Hepatic stellate cell (primary cell): ENCODE measurements around the gene STN1.

Experiments used
- DNase-seq: peaks from one replicate; pipeline ENCODE4 v3.0.0; 2011; ENCODE audit warnings: low spot score

The STN1 gene, protein sequence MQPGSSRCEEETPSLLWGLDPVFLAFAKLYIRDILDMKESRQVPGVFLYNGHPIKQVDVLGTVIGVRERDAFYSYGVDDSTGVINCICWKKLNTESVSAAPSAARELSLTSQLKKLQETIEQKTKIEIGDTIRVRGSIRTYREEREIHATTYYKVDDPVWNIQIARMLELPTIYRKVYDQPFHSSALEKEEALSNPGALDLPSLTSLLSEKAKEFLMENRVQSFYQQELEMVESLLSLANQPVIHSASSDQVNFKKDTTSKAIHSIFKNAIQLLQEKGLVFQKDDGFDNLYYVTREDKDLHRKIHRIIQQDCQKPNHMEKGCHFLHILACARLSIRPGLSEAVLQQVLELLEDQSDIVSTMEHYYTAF

GRCh38 chr10:103918053-103918846 lies at the start of gene STN1:
Gene STN1, minus strand, starts transcription at chr10:103918184. Its CDS starts 590 bp downstream, at chr10:103917594.
- peak; percentile 91 for DNase-seq

DNA sequence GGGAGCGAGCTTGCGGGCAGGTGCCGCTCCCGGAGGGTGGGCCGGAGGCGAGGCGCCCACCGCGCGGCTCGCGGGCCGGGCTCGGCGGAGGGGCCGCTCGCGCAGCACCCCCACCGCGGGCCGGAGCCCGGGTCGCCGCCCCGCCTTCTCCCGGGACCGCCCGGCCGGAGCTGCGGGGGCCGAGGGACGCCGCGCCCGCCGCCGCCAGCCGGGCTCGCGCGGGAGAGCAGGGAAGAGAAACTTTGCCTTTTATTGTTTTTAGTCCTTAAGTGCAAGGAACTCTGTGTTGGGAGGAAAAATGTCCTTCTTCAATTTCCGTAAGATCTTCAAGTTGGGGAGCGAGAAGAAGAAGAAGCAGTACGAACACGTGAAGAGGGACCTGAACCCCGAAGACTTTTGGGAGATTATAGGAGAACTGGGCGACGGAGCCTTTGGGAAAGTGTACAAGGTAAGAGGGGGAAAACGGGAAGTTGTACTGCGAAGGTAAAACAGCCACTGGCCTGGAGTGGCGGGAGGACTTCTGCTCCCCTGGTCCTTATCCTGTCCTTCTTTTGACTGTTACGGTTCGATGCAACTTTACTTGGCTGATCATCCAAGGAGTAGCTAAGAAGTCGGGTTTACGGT lies 49.6 kb upstream of the STN1 start:
- DNase-seq: peak; percentile 53

GRCh38 chr10:103966671-103967447 lies 48.9 kb upstream of the STN1 start, which contains the start of gene SLK:
Gene SLK, plus strand, starts transcription at chr10:103967140. Its CDS starts 606 bp downstream, at chr10:103967746.
- peak; percentile 93 for DNase-seq

DNA sequence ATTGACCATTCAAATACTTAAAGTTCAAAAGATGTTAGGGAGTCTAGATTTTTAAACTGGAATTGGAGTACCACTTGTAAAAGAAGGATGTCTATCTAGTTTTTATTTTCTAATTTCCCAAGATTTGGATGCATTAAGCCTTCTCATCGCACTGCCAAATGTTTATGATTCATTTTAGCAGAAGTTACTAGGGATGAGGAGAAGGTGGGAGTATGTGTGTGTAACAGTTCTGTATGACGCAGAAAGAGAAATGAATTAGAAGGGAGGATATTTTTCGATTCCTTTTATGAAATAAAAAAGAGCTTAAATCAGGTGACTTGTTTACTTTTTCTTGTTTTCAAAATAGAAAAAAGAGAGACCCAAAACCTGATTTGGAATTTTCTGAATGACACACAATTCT lies 42.1 kb upstream of the STN1 start:
- no peak for DNase-seq

DNA sequence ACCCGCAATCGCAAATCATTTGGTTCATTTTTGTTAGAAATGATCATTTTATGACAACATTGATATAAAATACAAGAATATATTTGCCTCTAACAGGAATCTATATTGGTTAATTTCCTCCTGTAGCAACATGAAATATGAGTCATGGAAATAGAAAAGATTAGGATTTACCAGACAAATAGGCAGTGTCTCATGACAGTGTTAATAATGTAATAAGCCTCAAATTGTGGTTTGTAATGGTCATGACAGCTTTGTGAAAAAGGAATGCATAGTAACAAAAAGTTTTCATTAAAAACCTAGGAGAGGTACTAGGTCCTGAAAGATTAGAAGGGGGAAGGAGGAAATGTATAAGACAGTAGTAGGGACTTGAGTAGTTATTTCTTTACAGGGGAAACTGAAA lies 41.0 kb upstream of the STN1 start:
- no peak for DNase-seq

DNA sequence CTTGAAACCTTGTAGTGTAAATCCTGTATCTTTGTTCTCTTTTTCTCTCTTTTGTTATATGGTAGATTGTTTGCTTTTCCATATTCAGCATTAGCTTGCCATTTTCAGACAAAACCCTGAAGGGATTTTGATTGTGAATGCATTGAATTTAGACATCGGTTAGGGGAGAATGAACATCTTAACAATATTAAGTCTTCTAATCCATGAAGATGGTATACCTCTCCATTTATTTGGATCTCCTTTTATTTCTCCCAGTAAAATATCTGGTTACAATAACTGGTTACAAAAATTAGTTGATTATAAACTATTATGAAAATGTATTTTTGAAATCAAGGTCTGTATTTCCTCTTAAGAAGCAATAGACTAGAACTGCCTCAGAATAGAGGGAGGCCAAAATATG lies 36.6 kb upstream of the STN1 start:
- DNase-seq: no peak

GRCh38 chr10:103951942-103952341 lies 34.0 kb upstream of the STN1 start:
- DNase-seq: no peak

GRCh38 chr10:103951183-103951582 lies 33.2 kb upstream of the STN1 start:
- DNase-seq: no peak

DNA sequence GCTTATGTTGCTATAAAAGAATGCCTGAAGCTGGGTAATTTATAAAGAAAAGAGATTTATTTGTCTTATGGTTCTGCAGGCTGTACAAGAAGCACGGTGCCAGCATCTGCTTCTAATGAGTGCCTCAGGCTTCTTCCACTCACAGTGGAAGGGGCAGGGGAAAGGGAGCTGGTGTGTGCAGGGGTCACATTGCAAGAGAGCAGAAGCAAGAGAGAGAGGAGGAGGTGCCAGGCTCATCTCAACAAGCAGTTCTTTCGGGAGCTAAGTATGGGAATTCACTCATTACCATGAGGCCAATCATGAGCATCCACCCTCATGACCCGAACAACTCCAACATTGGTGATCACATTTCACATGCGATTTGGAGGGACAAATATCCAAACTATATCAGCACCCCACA lies 31.7 kb upstream of the STN1 start:
- DNase-seq: no peak

DNA sequence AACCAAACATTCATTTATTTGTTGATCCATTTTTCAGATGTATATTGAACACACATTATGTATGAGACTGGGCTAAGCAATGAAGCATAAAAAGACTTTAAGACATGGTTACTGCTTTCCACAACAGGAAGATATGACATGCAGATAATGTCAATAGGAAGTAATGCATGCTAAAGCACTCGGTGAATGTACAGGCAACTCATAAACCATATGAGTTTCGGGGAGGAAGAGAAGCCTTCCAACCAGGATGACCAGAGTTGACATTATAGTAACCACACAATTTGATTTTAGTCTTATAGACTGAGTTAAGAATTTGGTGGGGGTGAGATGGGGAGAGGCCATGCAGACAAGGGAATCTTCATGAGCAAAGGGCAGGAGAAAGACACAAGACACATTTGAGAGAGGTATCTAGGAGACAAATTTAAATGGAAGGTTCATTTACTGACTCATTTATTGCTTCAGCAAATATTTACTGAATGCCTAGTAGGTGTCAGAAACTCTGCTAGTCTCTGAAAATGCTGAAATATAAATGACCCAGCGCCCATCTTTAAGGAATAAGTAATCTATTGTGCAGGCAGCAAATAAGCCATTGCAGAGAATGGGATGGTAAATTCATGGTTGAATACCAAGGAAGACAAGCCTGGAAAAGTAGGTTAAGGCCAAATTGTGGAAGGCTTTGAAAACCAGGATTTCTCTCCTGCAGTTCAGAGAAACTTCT lies 30.0 kb upstream of the STN1 start:
- no peak for DNase-seq

- no peak for DNase-seq
Observed at GRCh38 chr10:103942866-103943265, 24.9 kb upstream of the STN1 start.

GRCh38 chr10:103941801-103942200 lies 23.8 kb upstream of the STN1 start:
- no peak for DNase-seq

DNA sequence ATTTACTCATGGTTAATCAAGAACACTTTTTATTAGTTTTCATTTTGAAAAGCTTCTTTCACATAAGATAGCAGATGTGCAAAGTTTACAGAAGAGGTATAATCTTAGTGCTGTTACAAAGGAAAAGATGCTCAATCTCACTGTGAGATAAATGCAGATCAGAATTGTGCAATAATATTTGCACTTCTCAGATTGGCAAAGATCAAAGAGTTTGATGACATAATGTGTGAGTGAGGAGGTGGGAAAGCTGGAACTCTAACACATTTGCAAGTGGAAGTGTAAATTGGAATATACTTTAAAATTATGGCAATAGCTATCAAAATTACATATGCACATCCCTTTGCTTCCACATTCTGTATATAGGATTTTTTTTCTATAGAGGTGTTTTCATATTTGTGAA lies 21.5 kb upstream of the STN1 start:
- DNase-seq: no peak

DNA sequence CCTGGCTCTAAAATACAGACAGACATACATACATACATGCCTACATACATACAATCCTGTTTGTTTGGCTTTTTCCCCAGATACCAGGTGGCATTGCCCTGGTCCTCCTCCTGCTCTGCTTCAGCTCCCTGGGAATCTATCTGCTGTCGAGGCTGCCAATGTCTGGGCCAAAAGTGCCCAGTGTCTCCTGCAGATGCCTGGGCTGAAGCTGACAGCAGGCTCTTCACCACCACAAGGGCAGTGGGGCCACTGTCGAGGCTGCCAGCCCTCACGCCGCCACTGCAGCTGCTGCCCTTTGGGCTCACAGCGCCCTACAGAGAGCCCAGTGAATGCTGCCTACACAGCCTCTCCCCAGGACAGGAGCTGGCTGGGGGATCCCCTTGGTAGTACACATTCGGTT lies 18.0 kb upstream of the STN1 start:
- DNase-seq: no peak

GRCh38 chr10:103934308-103934707 lies 16.3 kb upstream of the STN1 start:
- DNase-seq: no peak

DNA sequence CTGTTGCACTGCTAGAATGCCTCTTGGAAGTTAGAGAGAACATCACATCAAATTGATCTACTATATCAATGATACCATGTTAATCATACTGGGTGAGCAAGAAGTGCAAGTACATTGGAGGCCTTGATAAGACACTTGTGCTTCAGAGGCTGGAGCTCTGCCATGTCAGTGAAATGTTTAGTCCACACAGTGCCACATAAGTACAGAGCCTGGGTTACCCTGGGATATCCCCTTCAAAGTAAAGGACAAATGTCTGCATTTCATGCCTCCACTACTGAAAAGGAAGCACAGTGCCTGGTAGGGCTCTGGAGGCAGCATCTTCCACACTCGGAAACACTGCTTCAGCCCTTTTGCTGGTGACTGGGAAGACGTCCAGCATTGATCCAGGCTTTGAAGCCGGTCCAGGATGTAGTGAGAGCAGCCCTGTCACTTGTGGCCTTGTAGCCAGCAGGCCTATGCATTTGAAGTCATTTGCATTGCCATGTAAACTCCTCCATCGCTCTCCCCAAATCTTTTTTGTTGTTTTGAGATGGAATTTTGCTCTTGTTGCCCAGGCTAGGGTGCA lies 15.7 kb upstream of the STN1 start:
- DNase-seq: no peak

DNA sequence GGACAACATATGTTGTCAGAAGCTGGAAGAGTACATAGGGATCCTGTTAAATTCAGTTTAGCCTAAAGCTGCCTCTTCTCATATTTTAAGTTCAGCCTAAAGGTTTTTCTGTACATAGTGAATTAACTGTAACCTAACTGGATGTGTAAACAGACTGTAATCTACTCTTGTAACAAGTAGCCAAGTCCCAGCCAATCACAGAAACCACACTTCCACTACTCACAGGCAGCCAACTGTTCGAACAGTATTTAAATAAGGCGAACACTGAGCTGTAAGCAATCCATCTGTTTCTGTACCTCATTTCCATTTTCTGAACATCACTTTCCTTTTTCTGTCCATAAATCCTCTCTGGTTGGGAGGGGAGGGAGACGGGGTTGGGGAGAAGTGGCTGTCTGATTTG lies 15.0 kb upstream of the STN1 start:
- no peak for DNase-seq

DNA sequence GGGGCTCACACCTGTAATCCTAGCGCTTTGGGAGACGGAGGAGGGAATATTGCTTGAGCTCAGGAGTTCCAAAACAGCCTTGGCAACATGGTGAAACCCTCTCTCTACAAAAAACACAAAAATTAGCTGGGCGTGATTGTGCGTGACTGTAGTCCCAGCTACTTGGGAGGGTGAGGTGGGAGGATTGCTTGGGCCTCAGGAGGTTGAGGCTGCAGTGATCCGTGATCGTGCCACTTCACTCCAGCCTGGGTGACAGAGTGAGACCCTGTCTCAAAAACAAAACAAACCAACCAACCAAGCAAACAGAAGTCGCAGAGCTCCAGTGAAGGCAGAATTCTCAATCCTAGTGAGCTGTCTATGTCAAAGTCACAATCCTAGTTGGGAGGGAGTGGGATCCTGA lies 14.3 kb upstream of the STN1 start:
- DNase-seq: no peak

- no peak for DNase-seq
Observed at GRCh38 chr10:103931603-103932002, 13.6 kb upstream of the STN1 start.

DNA sequence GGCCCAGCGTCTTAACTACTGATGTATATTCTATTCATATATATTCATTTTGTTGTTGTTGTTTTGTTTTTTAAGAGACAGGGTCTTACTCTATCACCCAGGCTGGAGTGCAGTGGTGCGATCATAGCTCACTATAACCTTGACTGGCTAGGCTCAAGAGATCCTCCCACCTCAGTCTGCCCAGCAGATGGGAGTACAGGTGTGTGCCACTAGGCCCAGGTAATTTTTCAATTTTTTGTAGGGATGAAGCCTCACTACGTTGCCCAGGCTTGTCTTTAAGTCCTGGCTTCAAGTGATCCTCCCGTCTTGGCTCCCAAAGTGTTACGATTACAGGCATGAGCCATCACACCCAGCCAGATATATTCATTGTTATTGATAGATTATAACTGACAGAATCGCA lies 12.9 kb upstream of the STN1 start:
- no peak for DNase-seq

DNA sequence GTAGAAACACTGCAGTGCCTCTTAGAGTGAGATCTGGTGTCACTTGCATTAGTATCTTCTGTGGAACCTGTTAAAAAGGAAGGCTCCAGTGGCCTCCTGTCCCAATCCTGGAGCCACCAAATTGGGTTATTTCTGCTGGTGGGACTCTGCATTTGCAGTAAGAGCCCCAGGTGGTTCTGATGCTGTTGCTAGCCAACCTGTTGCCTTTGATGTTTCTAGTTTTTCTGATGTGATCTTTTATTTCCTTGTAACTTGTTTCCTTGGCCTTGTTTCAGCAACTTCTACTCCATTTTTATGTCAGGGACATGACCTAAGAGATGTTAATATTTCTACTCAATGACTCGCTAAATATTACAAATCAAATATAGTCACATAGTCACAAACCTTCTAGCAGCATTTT lies 12.5 kb upstream of the STN1 start:
- no peak for DNase-seq
